Measurements from ENCODE around the gene SLCO1A2.

GRCh38 chr12:21334771-21335325, at the start of gene SLCO1A2:
- TF ChIP-seq POLR2A (IDR thresholded peaks at IDR 0.05) = no peak
- TF ChIP-seq, protein P1, sequence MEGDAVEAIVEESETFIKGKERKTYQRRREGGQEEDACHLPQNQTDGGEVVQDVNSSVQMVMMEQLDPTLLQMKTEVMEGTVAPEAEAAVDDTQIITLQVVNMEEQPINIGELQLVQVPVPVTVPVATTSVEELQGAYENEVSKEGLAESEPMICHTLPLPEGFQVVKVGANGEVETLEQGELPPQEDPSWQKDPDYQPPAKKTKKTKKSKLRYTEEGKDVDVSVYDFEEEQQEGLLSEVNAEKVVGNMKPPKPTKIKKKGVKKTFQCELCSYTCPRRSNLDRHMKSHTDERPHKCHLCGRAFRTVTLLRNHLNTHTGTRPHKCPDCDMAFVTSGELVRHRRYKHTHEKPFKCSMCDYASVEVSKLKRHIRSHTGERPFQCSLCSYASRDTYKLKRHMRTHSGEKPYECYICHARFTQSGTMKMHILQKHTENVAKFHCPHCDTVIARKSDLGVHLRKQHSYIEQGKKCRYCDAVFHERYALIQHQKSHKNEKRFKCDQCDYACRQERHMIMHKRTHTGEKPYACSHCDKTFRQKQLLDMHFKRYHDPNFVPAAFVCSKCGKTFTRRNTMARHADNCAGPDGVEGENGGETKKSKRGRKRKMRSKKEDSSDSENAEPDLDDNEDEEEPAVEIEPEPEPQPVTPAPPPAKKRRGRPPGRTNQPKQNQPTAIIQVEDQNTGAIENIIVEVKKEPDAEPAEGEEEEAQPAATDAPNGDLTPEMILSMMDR (IDR thresholded peaks at IDR 0.05) = no peak
- TF ChIP-seq POLR2AphosphoS5 (IDR thresholded peaks at IDR 0.05) = no peak
